NCI-H2227 (cell line): Measurements from ENCODE around the gene MAGEH1.
"Not testable (repeated sequence)": the region's sequence is repeated elsewhere in the genome, so short reads cannot be mapped to it uniquely, and the experiment has no call there.

Experiments used
- DNase-seq: peaks from one replicate; lab custom pipeline; 2025; ENCODE audit not compliant: unreplicated experiment; lab: John Stamatoyannopoulos, UW

Gene MAGEH1

GRCh38 chrX:55451990-55452832 lies at the start of gene MAGEH1:
TSS of gene MAGEH1 (plus strand) at chrX:55452127. CDS start at chrX:55452375, 248 bp downstream.
- DNase-seq = peak; percentile 91

DNA sequence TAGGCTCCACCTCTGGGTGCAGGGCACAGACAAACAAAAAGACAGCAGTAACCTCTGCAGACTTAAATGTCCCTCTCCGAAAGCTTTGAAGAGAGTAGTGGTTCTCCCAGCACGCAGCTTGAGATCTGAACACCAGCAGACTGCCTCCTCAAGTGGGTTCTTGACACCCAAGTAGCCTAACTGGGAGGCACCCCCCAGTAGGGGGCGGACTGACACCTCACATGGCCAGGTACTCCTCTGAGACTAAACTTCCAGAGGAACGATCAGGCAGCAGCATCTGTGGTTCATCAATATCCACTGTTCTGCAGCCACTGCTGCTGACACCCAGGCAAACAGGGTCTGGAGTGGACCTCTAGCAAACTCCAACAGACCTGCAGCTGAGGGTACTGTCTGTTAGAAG lies 24.8 kb upstream of the MAGEH1 start:
- DNase-seq = not testable (repeated sequence)

GRCh38 chrX:55443468-55443867 lies 8.5 kb upstream of the MAGEH1 start:
- DNase-seq = not testable (repeated sequence)

DNA sequence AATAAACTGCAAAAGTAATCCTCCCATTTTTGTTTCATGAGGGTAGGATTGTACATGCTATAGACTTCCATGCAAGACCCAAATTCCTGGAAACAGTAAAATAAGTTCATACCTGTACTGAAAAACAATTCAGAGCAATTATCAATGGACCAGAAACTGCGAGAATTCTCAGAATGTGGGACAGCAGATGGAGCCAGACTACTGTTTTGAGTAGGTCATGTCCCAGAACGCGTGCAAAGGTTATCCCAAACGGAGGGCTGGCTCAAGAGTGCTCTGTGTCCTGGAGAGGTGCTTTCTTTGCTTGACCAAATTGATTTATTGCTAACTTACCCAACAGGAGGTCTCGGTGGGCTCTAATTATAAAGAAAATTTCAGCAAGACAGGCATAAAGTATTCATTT lies 1.7 kb upstream of the MAGEH1 start:
- DNase-seq = no peak

DNA sequence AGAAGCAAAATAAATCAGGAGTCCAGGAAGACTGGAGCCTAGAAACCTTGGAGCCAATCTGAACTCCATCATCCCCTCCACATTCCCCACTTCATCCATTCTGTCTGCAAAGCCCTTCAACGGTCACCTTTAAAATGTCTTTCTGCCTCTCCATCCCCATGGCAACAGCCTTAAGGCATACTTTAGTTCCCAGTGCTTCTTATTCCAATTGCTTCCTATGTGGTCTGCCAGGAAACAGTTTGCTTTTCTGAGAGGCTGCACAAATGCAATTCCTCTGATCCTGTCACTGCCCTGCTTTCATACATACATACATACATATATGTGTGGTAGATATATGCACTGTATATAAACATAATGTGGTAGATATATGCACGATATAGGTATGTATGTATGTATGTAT lies 786 bp upstream of the MAGEH1 start:
- peak; percentile 8 for DNase-seq

GRCh38 chrX:55451626-55451989 lies 319 bp upstream of the MAGEH1 start:
- peak; percentile 46 for DNase-seq

DNA sequence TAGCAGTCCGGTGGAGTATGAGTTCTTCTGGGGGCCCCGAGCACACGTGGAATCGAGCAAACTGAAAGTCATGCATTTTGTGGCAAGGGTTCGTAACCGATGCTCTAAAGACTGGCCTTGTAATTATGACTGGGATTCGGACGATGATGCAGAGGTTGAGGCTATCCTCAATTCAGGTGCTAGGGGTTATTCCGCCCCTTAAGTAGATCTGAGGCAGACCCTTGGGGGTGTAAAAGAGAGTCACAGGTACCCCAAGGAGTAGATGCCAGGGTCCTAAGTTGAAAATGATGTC lies 852 bp downstream of the MAGEH1 start:
- DNase-seq = no peak

GRCh38 chrX:55455708-55456107 lies 3.8 kb downstream of the MAGEH1 start:
- not testable (repeated sequence) for DNase-seq

- not testable (repeated sequence) for DNase-seq
These were observed 7.5 kb downstream of the MAGEH1 start for GRCh38 chrX:55459426-55459825.

DNA sequence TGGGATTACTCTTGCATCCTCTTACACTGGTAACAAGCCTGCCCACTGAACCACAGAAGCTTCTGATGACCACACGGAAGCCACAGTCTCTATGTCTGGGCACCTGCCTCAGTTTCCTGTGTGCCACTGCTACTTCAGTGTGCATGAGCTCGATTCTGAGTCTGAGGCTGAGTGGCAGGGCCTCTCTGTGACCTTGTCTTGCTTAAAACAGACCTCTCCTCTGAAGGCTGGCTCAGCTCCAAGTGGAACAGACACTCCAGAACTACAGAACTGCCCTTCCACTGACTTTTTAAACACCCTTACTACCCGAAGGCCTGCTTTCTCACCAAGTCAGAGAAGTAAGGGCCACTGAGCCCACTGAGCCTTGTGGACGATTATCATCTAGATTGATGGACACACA lies 8.0 kb downstream of the MAGEH1 start:
- DNase-seq = not testable (repeated sequence)

DNA sequence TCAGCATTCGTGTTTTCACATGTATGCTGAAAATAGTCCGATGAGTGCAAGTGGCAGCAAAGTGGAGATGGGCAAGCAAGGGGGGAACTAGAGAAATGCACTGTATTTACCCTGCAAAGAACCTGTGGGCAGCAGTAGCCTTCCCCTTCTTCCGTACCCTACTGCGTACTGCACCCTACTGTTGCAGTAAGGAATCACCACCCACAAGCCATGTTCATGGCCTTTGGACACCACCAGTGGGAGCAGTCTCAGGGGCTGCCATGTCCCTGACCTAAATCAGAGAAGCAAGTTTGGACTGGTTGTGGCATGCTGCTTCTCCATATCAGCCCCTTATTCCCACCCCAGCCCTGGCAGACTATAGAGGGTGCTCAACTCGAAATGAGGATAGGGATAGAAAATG lies 12.1 kb downstream of the MAGEH1 start:
- not testable (repeated sequence) for DNase-seq

DNA sequence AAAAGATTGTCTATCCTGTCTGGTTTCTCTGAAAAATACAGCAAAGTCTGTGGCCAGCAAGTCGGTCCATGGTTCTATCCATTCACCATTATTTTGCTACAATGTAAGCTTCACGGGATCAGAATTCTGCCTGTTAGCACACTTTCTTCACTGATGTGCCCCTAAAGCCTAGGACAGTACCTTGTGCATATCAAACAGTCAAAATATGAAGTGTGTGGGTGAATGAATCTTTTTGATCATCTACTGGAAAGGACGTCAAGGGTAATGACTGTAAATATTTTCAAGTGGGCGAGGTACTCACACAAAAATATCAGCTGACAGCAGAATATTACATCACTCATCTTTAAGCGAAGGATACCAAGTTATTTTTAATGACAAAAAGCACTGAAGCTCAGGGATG lies 13.2 kb downstream of the MAGEH1 start:
- DNase-seq = not testable (repeated sequence)

DNA sequence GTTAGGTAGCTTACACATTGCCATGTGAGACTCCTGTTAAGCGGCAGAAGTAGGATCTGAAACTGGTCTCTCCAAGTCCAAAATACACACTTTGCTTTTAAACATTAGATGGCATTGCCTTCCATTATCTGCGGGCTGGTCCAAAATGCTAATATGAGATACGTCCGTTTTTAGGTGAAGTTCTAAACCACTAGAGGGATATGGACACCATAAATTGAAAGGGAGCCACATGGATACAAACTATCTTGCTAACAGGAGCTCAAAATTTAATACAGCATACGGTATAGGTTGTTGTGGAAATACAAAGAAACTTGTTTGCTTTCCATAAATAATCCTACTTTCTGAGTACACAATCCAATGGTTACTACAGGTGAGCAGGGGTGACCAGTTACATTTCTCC lies 13.9 kb downstream of the MAGEH1 start:
- not testable (repeated sequence) for DNase-seq

DNA sequence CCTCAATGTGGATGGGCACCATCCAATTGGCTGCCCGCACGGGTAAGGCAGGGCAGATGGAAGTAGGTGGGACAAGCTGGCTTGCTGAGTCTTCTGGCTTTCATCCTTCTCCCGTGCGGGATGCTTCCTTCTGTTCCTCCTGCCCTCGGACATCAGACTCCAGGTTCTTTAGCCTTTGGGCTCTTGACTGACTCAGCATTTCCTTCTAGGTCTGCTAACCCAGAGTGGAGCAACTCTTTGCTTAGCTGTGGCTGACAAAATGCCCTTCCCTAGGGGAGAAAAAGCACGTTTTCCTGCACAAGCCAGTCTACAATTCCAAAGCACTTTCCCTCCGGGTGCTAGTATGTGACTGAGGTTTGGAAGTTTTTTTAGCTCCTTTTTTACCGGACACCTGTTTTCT lies 28.0 kb downstream of the MAGEH1 start:
- not testable (repeated sequence) for DNase-seq

GRCh38 chrX:55480390-55481062 lies 28.6 kb downstream of the MAGEH1 start:
- DNase-seq = no peak

GRCh38 chrX:55484948-55485347 lies 33.0 kb downstream of the MAGEH1 start:
- no peak for DNase-seq

- DNase-seq = no peak
These were observed 34.8 kb downstream of the MAGEH1 start for GRCh38 chrX:55486736-55487135.

GRCh38 chrX:55487143-55487542 lies 35.2 kb downstream of the MAGEH1 start:
- DNase-seq = no peak

DNA sequence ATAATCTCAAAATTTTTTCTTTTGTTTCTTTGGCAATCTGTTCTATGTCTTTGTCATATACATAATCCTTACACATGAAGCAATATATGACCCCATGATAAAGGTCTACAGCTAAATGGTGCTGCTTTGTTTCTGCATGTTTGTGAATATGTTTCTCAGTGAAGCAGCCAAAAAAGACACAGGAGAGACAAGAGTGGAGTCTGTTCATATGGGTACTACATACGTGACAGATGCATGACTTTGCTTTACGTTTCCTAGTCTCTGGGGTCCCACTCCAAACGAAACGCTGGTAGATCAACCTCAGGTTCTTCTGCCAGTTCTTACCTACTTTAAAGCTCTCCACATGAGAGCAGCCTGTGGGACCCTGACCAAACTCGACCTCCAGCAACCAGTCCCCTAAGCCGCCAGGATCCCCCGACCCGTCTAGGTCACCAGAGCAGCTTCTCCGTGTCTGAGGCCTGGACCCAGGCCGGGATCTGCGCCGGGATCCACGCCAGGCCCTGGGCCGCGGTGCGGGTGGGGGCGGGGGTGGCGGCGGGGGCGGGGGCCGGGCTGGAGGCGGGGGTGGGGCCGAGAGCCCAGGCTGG lies 36.2 kb downstream of the MAGEH1 start:
- DNase-seq = no peak

- DNase-seq = peak; percentile 85
These were observed 36.8 kb downstream of the MAGEH1 start for GRCh38 chrX:55488593-55489313.

GRCh38 chrX:55489314-55490009 lies 37.5 kb downstream of the MAGEH1 start, which contains the start of gene USP51:
TSS of gene USP51 (minus strand) at chrX:55489848. CDS start at chrX:55488939, 909 bp downstream.
- peak; percentile 46 for DNase-seq
